ENCODE data around the gene ZNF80. TPM values are rescaled to one million over a fixed set of nuclear protein-coding genes. Genes with fewer than 3 reads are reported as not detected.

The ZNF80 gene
- total and polyA plus RNA-seq, 2 donors (not counting 3 experiments of a cell fraction or from before 2014, with no cell fraction given): not detected

DNA sequence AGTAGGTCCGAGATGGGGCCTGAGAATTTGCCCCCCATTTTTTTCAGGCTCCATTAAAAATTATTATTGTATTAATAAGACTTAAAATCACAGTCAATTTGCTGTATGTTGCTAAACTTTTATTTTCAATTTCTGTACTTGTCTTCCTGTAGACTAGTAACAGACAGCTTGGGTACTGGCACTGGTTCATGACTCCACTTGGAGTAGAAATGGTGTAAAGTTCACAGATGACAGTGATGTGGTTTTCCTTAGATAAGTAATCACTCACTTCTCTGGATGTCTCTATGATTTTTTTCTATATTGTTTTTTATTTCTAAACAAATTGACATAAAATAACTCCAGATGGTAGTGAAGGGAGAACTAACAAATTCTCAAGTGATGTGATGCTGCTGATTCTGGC, 15.6 kb upstream of the ZNF80 start:
- BruUV-seq (replicated peaks): no TSS peak
- FAIRE-seq (no peak), DNase-seq (ENCODE audit: low read depth, low spot score) (no peak)
- Histone ChIP-seq H3K4me1 (ENCODE audit: control insufficient read depth, extremely low read depth, insufficient read depth, low read length) (no peaks in the 10 kb centered on the region), H3K9ac (replicated peaks; ENCODE audit: extremely low read depth, insufficient read depth, low read length) (no peak overlapping the region), H3K27ac (ENCODE audit: insufficient read depth, low read depth, low read length) (no peak overlapping the region), H3K9me3 (replicated peaks; ENCODE audit: control insufficient read depth, insufficient read depth, low read length) (no peaks in the 10 kb centered on the region), H3K4me3 (replicated peaks in 1 of 3; ENCODE audit: insufficient read depth in 1 of 3, low read depth in 1 of 3, low read length in 3 of 3) (no peak overlapping the region), H3K9me1 (replicated peaks; ENCODE audit: control insufficient read depth, extremely low read depth, insufficient read depth, low read length) (no peaks in the 10 kb centered on the region), H4K20me1 (replicated peaks; ENCODE audit: control insufficient read depth, extremely low read depth, insufficient read depth, low read length) (no peaks in the 10 kb centered on the region), H2AFZ (ENCODE audit: low read depth, low read length) (no peak overlapping the region), H3K4me2 (ENCODE audit: insufficient read depth, low read length) (no peak overlapping the region), H3K36me3 (ENCODE audit: control insufficient read depth in 2 of 2, extremely low read depth in 1 of 2, insufficient read depth in 2 of 2, low read length in 2 of 2) (no peaks in the 10 kb centered on the region), H3K27me3 (ENCODE audit: control insufficient read depth in 2 of 2, insufficient read depth in 2 of 2, low read length in 2 of 2) (peaks cover 0 to 3% of the 10 kb centered on the region in 2 experiments), H3K79me2 (ENCODE audit: control insufficient read depth, insufficient read depth, low read length) (no peaks in the 10 kb centered on the region)
- ChIA-PET POLR2A (no interaction called here), CTCF (no interaction called here)
- intact Hi-C loops (cut with micrococcal nuclease): no loop called here
- dilution Hi-C loops (cut with MboI; ENCODE audit: extremely low pct_ligation_motif_present, low sequenced_read_pairs): no loop called here
- TF ChIP-seq FOS (IDR thresholded peaks at IDR 0.05; ENCODE audit: borderline replicate concordance, insufficient read depth, low read length): no peak
- TF ChIP-seq JUN (IDR thresholded peaks at IDR 0.05; ENCODE audit: borderline replicate concordance, insufficient read depth, insufficient read length, low read depth): no peak
- TF ChIP-seq MYC (IDR thresholded peaks at IDR 0.05; ENCODE audit: low read depth, low read length): no peak
- no peak for TF ChIP-seq GATA2 (IDR thresholded peaks at IDR 0.05; ENCODE audit: insufficient read depth, insufficient read length, low read depth, low read length)
- TF ChIP-seq POLR2A (IDR thresholded peaks at IDR 0.05; ENCODE audit: low read depth, low read length): no peak
- TF ChIP-seq, protein P1, sequence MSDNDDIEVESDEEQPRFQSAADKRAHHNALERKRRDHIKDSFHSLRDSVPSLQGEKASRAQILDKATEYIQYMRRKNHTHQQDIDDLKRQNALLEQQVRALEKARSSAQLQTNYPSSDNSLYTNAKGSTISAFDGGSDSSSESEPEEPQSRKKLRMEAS (IDR thresholded peaks at IDR 0.05; ENCODE audit: insufficient read depth, insufficient read length): no peak
- no peak for TF ChIP-seq POLR2AphosphoS5 (IDR thresholded peaks at IDR 0.05; ENCODE audit: insufficient read depth, low read depth, low read length)
- TF ChIP-seq, protein P2, sequence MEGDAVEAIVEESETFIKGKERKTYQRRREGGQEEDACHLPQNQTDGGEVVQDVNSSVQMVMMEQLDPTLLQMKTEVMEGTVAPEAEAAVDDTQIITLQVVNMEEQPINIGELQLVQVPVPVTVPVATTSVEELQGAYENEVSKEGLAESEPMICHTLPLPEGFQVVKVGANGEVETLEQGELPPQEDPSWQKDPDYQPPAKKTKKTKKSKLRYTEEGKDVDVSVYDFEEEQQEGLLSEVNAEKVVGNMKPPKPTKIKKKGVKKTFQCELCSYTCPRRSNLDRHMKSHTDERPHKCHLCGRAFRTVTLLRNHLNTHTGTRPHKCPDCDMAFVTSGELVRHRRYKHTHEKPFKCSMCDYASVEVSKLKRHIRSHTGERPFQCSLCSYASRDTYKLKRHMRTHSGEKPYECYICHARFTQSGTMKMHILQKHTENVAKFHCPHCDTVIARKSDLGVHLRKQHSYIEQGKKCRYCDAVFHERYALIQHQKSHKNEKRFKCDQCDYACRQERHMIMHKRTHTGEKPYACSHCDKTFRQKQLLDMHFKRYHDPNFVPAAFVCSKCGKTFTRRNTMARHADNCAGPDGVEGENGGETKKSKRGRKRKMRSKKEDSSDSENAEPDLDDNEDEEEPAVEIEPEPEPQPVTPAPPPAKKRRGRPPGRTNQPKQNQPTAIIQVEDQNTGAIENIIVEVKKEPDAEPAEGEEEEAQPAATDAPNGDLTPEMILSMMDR (IDR thresholded peaks at IDR 0.05; ENCODE audit: extremely low read depth in 1 of 2, insufficient read depth in 1 of 2, low read depth in 1 of 2, low read length in 2 of 2): no peak
- TF ChIP-seq EZH2 (IDR thresholded peaks at IDR 0.05; ENCODE audit: borderline replicate concordance, low read depth, low read length, severe bottlenecking): no peak

Data from endothelial cell of umbilical vein (primary cell).